Measurements from ENCODE around the gene URB2.

DNA sequence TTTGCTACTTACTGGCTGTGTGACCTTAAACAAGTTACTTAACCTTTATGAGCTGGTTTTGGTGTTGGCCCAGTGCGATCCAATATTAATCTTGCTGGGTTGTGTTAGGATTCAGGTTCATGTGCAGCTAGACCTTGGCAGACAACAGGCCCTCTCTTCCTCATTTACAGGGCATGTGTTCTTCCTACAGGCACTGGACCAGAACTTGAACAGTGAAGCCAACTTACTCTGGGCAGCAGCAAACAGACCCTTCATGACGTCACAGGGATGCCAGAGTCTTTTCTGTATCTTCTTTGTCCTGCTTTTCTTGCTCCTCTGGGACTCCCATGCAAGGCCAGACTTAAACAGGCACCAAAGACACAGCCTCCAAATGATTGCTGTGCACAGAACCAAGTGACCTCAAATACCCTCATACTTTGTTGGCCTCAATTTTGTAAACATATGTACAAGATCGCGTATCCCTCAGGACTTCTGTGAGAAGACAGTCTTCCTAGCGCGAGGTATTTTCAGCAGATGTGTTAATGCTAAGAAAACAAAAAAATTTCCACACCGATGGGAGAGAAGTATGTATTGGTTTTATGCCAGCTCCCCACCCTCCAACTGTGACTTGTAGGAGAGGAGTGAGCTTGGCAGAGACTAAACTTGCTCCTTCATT is 73.7 kb downstream of the URB2 start:
- TF ChIP-seq, protein P1, sequence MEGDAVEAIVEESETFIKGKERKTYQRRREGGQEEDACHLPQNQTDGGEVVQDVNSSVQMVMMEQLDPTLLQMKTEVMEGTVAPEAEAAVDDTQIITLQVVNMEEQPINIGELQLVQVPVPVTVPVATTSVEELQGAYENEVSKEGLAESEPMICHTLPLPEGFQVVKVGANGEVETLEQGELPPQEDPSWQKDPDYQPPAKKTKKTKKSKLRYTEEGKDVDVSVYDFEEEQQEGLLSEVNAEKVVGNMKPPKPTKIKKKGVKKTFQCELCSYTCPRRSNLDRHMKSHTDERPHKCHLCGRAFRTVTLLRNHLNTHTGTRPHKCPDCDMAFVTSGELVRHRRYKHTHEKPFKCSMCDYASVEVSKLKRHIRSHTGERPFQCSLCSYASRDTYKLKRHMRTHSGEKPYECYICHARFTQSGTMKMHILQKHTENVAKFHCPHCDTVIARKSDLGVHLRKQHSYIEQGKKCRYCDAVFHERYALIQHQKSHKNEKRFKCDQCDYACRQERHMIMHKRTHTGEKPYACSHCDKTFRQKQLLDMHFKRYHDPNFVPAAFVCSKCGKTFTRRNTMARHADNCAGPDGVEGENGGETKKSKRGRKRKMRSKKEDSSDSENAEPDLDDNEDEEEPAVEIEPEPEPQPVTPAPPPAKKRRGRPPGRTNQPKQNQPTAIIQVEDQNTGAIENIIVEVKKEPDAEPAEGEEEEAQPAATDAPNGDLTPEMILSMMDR (IDR thresholded peaks at IDR 0.05), result no peak
- no peak for TF ChIP-seq POLR2A (IDR thresholded peaks at IDR 0.05)
- peak in 1 of 2 donors; percentile 23 for TF ChIP-seq EP300 (IDR thresholded peaks at IDR 0.05)

Data from tibial nerve (tissue), 4 donors.